NCI-H2081 (cell line): ENCODE measurements around the gene ABI3.

Experiments
- DNase-seq, 2 experiments: peaks; one replicate each; lab custom pipeline; 2025; lab: John Stamatoyannopoulos, UW

ABI3 gene

GRCh38 chr17:49197346-49197998, 13.0 kb upstream of the ABI3 start:
- no peak for DNase-seq

DNA sequence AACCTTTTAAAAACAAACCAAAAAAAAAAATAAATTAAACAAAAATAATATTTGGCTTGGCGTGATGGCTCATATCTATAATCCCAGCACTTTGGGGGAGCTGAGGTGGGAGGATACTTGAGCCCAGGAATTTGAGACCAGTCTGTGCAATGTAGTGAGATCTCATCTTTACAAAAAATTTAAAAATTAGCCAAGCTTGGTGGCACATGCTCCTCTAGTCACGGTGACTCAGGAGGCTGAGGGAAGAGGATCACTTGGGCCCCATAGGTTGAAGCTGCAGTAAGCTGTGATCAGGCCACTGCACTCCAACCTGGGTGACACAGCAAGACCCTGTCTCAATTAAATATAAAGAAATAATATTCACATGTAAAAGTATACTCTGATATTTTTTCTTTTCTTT, 12.3 kb upstream of the ABI3 start:
- no peak for DNase-seq

DNA sequence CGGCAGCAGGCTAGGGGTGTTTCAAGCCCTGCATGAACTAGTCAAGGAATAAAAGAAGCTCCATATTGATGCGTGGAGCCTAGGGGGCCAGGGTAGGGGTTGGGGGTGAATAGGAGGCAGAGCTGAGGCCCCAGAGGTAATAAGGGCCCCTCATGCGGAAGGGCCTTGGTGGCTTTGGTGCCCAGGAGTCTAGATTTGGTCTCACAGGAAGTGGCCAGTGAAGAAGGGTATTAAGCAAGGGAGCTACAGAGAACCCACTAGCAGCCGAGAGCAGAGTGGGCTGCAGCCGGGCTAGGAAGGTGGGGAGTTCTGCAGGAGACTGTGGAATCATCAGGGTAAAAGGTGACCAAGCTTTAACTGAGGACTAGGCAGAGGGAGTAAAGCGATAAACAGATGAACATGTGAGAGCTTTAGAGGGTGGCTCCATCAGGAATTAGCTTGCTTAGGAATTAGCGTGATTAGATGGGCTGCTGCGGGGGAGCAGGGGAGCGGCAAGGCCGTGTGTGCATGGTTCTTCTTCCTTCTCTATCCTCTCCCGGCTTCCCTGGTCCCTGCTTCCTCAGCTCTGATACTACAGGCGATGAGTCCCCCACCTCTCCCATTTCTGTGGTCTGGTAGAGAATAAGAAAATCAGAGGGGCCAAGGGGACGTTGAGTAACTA, 10.0 kb upstream of the ABI3 start:
- DNase-seq, result no peak

GRCh38 chr17:49201481-49201927, 9.0 kb upstream of the ABI3 start:
- no peak for DNase-seq

- no peak for DNase-seq
Observed at GRCh38 chr17:49203796-49204195, 6.7 kb upstream of the ABI3 start.

DNA sequence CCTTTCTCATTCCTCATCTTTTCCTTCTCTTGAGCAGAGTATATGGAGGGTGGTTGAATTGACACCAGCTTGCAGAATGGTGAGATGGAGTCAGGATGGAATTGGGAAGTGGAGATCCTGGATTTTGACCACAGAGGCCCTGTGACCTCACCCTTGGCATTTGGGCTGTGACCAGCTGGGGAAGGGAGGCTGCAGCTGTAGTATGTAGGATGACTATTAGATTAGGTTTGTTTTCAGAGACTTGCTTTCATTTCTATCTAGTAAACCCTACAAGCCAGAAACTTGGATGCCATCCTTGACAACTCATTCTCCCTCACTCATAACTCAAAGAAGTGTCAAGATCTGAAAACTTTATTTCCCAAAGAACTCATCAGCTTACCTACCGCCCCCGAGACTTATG, 6.0 kb upstream of the ABI3 start:
- no peak for DNase-seq

DNA sequence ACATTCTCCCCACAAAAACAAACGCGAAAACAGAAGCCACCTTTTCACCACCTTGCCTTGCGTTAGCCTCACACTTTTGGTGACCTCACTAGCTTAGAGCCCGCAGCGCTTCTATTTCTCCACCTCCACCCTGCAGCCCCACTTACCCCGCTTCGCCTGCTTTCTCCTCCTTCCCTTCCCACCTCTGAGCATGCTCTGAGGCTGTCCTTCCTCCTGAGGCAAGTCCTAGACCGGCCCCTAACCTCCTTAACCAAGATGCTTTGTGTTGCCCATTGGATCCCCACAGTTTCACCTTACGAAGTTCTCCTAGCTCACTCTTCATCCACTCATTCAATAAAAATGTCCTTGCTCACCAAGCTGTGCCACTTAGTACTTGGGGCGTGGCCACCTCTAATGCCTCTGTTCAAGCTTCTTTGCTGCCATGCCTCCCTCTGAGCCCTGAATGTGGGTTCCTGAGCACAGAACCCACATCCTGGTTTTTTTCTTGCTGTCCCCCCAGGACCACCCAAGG, 1.4 kb upstream of the ABI3 start:
- DNase-seq, result no peak

DNA sequence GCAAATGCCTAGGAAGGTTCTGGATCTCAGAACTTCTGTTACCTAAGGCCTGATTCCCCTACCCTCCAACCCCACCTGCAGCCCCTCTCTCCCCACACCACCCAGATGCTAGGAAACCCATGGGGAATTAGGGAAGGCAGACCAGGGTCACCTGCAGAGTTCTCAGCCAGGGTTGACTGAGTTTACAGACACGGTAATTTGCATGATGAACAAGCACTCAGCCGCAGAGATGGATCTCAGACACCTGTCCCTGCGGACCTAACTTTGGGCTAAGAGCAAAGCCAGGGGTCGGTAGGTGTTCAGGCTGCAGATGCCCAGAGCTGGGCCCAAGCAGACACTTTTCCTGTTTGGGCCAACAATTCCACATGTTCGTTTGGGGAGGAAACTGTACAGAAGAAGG, 2.9 kb downstream of the ABI3 start:
- no peak for DNase-seq

GRCh38 chr17:49213847-49214246, 3.3 kb downstream of the ABI3 start:
- DNase-seq, result no peak

DNA sequence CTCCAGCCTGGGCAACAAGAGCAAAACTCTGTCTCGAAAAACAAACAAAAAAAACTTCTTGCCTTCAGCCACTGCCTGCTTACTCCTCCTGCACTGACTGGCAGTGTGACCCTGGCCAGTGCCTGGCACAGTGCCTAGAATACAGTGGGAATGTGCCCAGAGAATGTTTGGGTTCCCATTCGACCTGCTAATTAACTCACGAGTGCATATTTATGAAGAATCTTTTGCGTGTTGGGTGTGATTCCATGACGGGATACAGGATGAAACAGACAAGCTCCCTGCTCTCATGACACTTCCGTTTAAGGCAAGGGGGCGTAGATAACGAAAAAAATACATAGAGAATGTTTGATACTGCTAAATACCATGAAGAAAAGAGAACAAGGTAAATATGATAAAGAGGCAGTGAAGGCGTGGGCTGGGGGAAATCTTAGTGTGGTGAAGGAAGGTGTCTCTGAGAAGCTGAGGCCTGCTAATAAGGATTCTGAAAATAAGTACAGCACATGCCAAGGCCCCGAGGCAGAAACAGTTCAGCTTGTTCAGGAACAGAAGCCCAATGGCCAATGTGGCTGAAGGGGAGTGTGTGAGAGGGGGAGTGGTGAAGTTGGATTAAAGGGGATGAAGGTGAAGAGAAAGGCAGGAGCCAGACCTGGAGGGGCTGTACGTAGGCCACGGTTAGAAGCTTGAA, 4.3 kb downstream of the ABI3 start:
- peak in 1 of 2 experiments; percentile 29 for DNase-seq

DNA sequence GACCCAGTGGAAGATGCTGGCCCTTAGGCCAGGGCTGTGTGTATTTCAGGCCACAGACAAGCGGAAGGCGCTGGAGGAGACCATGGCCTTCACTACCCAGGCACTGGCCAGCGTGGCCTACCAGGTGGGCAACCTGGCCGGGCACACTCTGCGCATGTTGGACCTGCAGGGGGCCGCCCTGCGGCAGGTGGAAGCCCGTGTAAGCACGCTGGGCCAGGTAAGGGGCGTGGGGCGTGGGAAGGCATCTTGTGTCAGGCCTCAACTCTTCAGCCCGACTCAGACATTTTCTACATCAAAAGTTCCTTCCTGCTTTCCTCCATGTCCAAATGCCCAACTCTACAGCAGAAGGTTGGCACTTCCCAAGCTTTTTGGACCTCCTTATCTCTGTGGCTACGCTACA, 6.0 kb downstream of the ABI3 start:
- no peak for DNase-seq

DNA sequence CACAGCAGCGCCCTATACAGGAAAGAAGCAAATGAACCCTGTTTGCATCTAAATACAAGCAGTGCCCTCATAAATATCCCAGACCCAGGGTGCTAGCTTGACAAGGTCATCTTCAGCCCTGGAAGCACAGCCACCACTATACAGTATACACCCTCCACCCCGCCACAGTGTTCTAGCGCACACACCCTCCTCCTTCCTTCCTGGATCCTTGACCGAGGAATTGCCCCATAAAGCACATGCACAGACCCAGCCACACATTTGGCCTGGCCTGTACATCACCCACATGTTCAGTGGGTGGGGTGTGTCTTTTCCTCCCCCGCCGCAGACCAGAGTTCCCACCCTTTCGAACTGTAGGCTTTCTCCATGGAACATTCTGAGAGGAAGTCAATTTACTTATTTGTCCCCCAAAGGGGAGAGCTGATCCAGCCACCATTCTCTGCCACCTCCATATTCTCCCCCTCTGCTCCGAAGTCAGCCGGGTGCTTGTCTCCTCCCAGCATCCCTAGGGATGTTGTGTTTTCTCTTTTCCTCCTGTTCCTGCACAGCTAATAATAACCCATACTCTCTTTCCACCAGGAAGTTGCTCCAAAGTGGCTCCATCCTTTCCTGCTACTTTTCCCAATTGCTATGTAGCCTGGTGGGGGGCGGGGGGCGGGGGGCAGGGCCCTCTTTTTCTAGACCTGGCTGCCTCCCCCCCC, 6.6 kb downstream of the ABI3 start:
- DNase-seq, result no peak

GRCh38 chr17:49217651-49218413, 7.3 kb downstream of the ABI3 start:
- no peak for DNase-seq

- no peak for DNase-seq
Observed at GRCh38 chr17:49218941-49219913, 8.7 kb downstream of the ABI3 start.

- DNase-seq, result no peak
Observed at GRCh38 chr17:49219987-49220386, 9.5 kb downstream of the ABI3 start.

DNA sequence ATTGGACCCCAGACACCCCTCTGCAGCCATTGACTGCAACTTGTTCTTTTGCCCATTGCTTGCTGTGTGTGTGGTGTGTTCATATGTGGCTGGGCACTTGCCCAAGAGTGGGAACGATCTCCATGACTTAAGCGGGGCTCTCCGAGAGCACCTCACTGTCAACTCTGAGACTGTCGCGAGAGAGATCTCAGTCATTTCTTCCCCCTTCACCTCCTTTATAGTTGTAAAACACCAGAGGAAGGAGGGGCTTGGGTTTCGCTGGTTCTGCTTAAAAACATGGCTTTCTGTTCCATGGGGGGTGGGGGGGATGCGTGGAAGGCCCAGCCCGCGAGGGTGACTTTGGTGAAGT, 12.6 kb downstream of the ABI3 start:
- DNase-seq, result no peak

- DNase-seq, result peak; percentile 32 to 33
Observed at GRCh38 chr17:49223517-49224197, 13.2 kb downstream of the ABI3 start.

- peak; percentile 25 to 58 for DNase-seq
Observed at GRCh38 chr17:49224198-49224996, 13.9 kb downstream of the ABI3 start.

DNA sequence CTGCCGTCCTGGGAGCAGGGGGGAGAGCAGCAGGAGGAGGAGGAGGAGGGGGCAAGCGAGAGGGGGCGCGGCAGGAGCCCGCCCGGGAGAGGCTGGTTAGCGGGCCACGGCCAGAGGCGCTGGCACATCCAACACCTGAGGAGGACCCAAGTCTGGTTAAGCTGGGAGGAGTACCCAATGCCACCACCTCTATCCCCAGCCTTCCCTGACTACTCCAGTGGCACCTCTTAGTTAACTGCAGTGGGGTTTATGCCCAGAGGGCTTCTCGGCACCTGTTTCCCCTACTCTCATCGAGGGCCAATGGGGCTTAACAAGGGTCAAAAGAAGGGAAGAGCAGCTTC, 14.5 kb downstream of the ABI3 start:
- DNase-seq, result no peak
